Stomach (tissue), 9 donors: ENCODE data around the gene C9orf72. TPM values are rescaled to one million over a fixed set of nuclear protein-coding genes. Genes with fewer than 3 reads are reported as not detected.

ENCODE experiments used
- DNase-seq, 2 donors: peaks; one replicate each; pipeline versions ENCODE4 v3.0.0 to v3.0.0-alpha.2; 2013 to 2019
- H3K27ac ChIP-seq, 5 donors: fragments of 200-600 bp in 4 of 5; sonication (generic) in 4 of 5; one replicate each; pipeline ENCODE4 v1.5.1; 2013 to 2019; ENCODE audit warnings: mild to moderate bottlenecking in 1 of 5, moderate library complexity in 1 of 5
- H3K27me3 ChIP-seq, 3 donors: fragments of 200-600 bp; sonication (generic); one replicate each; pipeline ENCODE4 v1.5.1; 2017 to 2019; ENCODE audit warnings: mixed run types in 1 of 3
- H3K36me3 ChIP-seq, 4 donors: fragments of 200-600 bp; sonication (generic); 1 replicate in 3 of 4; 2 replicates in 1 of 4; pipeline ENCODE4 v1.5.1; 2016 to 2019
- H3K4me1 ChIP-seq, 4 donors: fragments of 200-600 bp; sonication (generic); one replicate each; pipeline ENCODE4 v1.5.1; 2016 to 2019
- H3K4me3 ChIP-seq, 4 donors: fragments of 200-600 bp; sonication (generic) in 3 of 4; one replicate each; pipeline ENCODE4 v1.5.1; 2016 to 2019; ENCODE audit warnings: mild to moderate bottlenecking in 1 of 4
- H3K9me3 ChIP-seq, 4 donors: fragments of 200-600 bp; sonication (generic); one replicate each; pipeline ENCODE4 v1.5.1; 2016 to 2019
- WGBS, 5 donors: extraction: QIAGEN DNeasy Blood & Tissue Kit in 3 of 5; methylation state at CpG; one replicate each; pipeline versions ENCODE4 v1.1.5 to v1.1.7; 2013 to 2018; 5-methylcytosine and 5-hydroxymethylcytosine counted together
- intact Hi-C: fragments of 100-400 bp; cut with DNase I; formaldehyde crosslinking; loops from one replicate; pipeline ENCODE4 v1.15.1; 2023; ENCODE audit warnings: low total_unique reads
- polyA plus RNA-seq, 3 donors: library from polyadenylated mRNA; stranded (reverse); fragments of 200-250 nt; gene quantifications; one replicate each; pipeline ENCODE4 v1.2.3, GENCODE V29; 2013
- total RNA-seq, 5 donors: library from RNA; depleted of rRNA; stranded (reverse); fragments of >200 nt; gene quantifications; one replicate each; pipeline versions ENCODE4 v1.1.0 to v1.2.3, GENCODE V29; 2014 to 2016
- TF ChIP-seq, protein P1 (sequence below), 7 experiments: fragments of 450-650 bp in 4 of 7; fragments of 200-600 bp in 3 of 7; sonication (generic) in 3 of 7; IDR thresholded peaks; one replicate each; pipeline ENCODE4 v1.5.1; 2016 to 2019; ENCODE audit warnings: antibody characterized with exemption in 7 of 7, control low read depth in 2 of 7, mild to moderate bottlenecking in 1 of 7
- donor health status: healthy with polysubstance abuse.
- donor health status: Bipolar disorder and iron deficiency.
- donor health status: healthy.

Gene C9orf72
- total and polyA plus RNA-seq, 8 donors: 2.6 to 69.9 (median 9.1) TPM

DNA sequence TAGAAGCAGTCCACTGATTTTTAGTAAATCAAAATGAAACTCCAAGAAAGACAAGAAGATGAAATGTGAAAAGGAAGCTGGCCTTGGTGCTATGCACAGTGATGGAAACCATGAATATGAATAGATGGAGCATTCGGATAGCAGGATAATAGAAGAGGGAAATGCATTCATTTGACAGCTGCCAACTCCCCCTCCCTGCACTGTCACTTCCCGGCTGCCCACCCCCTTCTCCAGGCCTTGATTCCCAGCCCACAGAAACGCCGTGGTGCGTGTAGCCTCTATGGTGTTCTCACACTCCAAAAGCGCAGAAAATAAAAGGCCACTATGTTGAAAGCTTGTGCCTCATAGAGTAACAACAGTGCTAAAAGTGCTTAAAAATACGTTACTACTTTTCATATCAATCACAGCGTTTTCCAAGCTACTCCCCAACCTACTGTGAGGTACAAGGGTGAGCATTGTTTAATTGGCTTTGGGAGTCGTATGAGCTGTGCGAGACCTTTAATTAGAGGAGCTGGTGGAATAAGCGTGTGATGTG, 75.3 kb downstream of the C9orf72 start:
- peaks cover 0 to 27% (median 15%) of the 10 kb centered on the region in 4 donors for H3K4me1 ChIP-seq
- no peaks in the 10 kb centered on the region for H3K27me3 ChIP-seq
- intact Hi-C loops: no loop called here
- H3K9me3 ChIP-seq: no peaks in the 10 kb centered on the region
- no peak overlapping the region for H3K27ac ChIP-seq
- no peak for DNase-seq
- H3K4me3 ChIP-seq: no peak overlapping the region
- WGBS, 5 donors: 83 to 90% (median 84%) methylated on average over 11 of the region's 11 CpGs
- H3K36me3 ChIP-seq: no peaks in the 10 kb centered on the region
- TF ChIP-seq, protein P1, sequence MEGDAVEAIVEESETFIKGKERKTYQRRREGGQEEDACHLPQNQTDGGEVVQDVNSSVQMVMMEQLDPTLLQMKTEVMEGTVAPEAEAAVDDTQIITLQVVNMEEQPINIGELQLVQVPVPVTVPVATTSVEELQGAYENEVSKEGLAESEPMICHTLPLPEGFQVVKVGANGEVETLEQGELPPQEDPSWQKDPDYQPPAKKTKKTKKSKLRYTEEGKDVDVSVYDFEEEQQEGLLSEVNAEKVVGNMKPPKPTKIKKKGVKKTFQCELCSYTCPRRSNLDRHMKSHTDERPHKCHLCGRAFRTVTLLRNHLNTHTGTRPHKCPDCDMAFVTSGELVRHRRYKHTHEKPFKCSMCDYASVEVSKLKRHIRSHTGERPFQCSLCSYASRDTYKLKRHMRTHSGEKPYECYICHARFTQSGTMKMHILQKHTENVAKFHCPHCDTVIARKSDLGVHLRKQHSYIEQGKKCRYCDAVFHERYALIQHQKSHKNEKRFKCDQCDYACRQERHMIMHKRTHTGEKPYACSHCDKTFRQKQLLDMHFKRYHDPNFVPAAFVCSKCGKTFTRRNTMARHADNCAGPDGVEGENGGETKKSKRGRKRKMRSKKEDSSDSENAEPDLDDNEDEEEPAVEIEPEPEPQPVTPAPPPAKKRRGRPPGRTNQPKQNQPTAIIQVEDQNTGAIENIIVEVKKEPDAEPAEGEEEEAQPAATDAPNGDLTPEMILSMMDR (IDR thresholded peaks at IDR 0.05): no peak

Other genes starting within 250 kb of the C9orf72 start
- not detected for gene IFNK, start 49.2 kb downstream of the C9orf72 start, total RNA-seq
- gene IFNK, start 49.2 kb downstream of the C9orf72 start, polyA plus RNA-seq: not detected
- 10 to 100 TPM in 4 of 5 donors, 1 to 10 TPM in 1; 6.4 to 32.7 (median 13.6) TPM for gene MOB3B, start 43.7 kb downstream of the C9orf72 start, total RNA-seq
- gene MOB3B, start 43.7 kb downstream of the C9orf72 start, polyA plus RNA-seq: 1 to 10 TPM; 4.0 to 7.2 (median 4.8) TPM